GM19455 (cell line): Measurements from ENCODE around the gene TMEM163.

ENCODE experiments used
- ATAC-seq: cut with Tn5 transposase; IDR thresholded peaks from one replicate; pipeline ENCODE4 v1.9.1; 2021; ENCODE audit not compliant: unreplicated experiment

The TMEM163 gene

DNA sequence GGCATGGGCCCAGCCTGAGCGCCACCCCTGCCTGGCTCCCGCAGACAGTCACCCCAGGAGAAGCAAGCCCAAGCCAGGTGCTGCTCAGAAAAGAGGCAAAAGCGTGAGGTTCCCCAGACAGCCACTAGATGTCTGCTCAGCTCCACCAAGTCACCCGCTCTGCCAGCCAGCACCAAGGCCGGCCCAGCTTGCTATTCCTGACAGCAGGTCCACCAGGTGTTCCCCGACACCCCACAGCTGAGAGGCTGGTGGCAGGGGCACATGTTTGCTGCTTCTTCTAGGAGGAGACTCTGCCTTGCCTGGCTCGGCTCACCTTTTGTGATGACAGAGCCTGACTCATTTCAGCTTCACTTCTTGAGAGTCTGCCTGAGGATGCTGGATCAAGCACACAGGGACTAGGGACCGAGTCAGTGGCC lies 258.2 kb downstream of the TMEM163 start:
- peak; percentile 90 for ATAC-seq

- ATAC-seq: no peak
Measured at GRCh38 chr2:134459706-134460406, 258.9 kb downstream of the TMEM163 start.

GRCh38 chr2:134458950-134459349 lies 259.9 kb downstream of the TMEM163 start:
- ATAC-seq: no peak

- no peak for ATAC-seq
Measured at GRCh38 chr2:134458473-134458853, 260.3 kb downstream of the TMEM163 start.

GRCh38 chr2:134457765-134458472 lies 260.9 kb downstream of the TMEM163 start:
- no peak for ATAC-seq

- ATAC-seq: no peak
Measured at GRCh38 chr2:134457353-134457752, 261.4 kb downstream of the TMEM163 start.

DNA sequence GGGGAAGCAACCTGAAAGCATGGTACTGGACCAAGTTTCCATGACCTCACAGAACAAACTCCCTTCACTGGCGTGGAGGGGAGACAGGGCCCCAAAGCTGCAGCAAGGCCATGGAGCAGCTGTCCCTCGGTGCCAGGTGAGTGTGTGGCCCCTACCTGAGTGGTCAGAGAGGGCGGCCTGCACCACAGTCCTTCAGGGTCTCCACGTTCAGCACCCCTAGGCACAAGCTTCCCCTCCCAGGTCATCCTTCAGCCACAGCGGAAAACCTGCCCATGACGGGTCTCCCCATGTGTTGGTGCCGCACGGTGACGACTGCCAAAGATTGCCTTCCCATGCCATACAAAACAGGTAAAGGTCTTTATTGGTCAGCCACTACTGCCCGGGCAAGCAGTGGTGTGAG lies 263.4 kb downstream of the TMEM163 start:
- ATAC-seq: no peak

DNA sequence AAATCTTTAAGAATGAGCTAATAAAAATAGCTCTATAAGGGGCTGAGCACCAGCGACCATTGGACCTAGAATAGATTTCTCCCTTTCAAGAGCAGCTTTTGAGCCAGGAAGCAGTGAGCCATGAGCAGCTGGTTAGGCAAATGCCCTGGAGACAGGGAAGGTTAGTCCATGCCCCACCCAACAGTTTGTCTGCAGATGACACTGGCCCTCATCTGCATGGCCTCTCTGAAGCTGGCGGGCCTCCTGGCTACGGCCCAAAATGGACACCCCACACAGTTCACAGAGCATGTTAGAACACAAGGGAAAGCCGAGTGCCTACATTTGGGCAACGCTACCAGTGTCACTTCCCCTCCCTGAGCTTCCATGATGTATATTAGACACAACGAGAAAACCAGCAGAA lies 263.9 kb downstream of the TMEM163 start:
- no peak for ATAC-seq

DNA sequence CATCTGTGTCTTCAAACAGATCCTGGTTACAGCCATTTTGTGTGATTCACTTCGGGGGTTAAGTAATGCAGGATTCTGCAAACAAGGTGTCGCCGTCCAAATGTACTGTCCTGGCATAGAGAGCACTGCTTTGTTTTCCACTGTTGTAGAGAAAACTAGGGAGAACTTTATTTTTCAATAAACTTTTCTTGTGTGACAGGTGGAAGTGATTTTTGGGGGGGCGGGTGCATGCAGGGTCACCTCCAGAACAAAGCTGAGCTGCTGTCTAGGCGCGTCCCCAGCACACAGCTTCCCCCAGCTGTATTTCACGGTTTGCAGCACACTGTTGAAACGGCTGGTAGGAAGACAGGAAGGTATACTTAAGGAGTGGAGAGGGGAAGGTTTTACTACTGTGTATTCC lies 264.4 kb downstream of the TMEM163 start:
- no peak for ATAC-seq

- ATAC-seq: no peak
Measured at GRCh38 chr2:134453973-134454372, 264.8 kb downstream of the TMEM163 start.

DNA sequence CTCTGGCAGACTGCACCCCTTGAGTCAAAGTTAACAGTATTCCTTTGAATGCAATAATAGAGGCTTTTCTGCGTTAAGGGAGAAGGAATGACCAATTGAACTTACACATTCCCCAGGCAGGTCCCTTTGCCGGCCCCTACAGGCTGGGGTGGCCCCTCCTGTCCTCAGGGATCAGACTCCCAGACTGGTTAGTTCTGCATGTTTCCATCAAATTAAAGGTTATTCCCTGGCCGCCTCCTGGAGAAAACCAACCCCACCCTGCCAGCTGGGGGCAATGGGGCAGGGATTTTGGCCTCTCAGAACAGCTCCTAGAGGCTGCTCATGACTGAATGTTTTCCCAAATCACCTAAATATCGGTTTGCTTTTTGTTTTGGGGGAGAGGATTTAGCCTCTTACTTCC lies 265.3 kb downstream of the TMEM163 start:
- ATAC-seq: no peak

- ATAC-seq: no peak
Measured at GRCh38 chr2:134452042-134452733, 266.6 kb downstream of the TMEM163 start.

- ATAC-seq: no peak
Measured at GRCh38 chr2:134451347-134451630, 267.5 kb downstream of the TMEM163 start.

DNA sequence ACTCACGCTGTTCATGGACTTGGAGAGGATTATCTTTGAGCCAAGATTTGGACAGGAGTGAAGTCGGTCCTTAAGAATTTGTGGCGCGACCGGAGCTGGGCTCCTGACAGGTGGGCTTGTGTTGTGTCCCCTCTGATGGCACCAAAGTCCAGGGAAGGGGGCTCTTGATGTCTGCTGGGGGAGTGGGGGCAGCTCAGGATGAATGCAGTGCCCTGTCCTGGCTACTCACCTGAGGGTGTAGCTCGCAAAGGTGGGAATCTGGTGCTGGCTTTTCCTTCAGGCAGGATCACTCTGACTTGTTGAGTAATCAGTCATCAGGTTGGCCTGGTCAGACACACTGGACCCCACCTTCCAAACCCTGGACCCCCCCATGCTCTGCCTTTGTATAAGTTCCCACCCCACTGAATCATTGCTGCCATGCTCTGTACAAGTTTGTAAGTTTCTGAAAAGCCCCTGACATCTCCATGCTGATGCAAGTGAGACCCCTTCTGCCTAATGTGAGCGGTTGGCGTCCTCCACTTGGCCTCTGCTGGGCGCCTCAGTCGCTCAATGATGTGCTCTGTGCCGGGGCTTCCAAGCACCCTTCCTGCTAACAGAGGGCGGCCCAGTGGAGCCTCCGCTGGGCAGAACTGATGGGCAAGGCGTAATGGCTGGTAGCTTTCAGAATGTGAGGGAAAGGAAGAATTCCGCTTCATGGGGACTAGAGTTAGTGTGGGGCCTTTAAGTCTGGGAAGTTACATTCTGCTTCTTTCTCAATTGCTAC lies 268.9 kb downstream of the TMEM163 start:
- no peak for ATAC-seq

- ATAC-seq: no peak
Measured at GRCh38 chr2:134449157-134449556, 269.6 kb downstream of the TMEM163 start.

- no peak for ATAC-seq
Measured at GRCh38 chr2:134448650-134449049, 270.1 kb downstream of the TMEM163 start.

- no peak for ATAC-seq
Measured at GRCh38 chr2:134447669-134448068, 271.1 kb downstream of the TMEM163 start.

GRCh38 chr2:134446383-134447017 lies 272.3 kb downstream of the TMEM163 start:
- ATAC-seq: no peak

GRCh38 chr2:134445985-134446382 lies 272.8 kb downstream of the TMEM163 start:
- no peak for ATAC-seq

- ATAC-seq: no peak
Measured at GRCh38 chr2:134445116-134445515, 273.7 kb downstream of the TMEM163 start.

DNA sequence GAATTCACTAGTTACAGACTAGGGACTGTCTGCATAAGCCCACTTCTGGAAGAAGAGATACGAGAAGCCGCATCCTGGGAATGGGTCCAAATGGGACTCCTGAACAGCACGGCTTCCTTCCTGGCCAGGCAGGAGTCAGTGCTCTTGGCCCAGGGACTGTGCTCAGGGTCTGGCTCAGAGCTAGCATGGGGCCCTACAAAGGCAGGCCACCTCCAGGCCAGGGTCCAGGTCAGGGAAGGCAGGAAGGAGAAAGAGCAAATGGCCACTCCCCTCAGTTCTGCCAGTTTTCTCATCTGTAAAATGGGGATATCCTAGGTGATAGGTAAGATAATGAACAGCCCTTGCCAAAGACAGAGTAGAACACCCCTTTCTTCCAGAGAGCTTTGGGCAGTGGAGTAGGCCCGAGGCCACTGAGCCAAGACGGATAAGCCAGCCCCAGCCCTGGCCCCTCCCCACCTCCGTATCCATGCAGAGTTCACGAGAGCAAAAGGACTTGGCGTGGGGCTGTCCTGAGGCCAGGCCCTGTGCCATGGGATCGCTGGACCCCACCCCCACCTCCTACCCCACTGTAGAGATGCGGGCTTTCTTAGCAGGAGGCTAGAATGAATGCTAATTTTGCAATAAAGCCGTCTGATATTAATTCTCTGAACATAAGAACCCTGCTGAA lies 274.9 kb downstream of the TMEM163 start:
- ATAC-seq: no peak
